Ascending aorta (tissue), 2 donors: Measurements from ENCODE around the gene CYTH1. TPM values are rescaled to one million over a fixed set of nuclear protein-coding genes. Genes with fewer than 3 reads are reported as not detected.

ENCODE experiments used
- DNase-seq, 2 donors: peaks; one replicate each; pipeline ENCODE4 v3.0.0-alpha.2; 2019; ENCODE audit warnings: low spot score in 2 of 2
- H3K27ac ChIP-seq, 2 donors: fragments of 200-600 bp; sonication (generic); one replicate each; pipeline ENCODE4 v1.5.1; 2016 to 2017; ENCODE audit warnings: mild to moderate bottlenecking in 1 of 2
- H3K27me3 ChIP-seq: fragments of 200-600 bp; sonication (generic); one replicate; pipeline ENCODE4 v1.5.1; 2017
- H3K36me3 ChIP-seq, 2 donors: fragments of 200-600 bp; sonication (generic); one replicate each; pipeline ENCODE4 v1.5.1; 2016
- H3K4me1 ChIP-seq, 2 donors: fragments of 200-600 bp; sonication (generic); one replicate each; pipeline ENCODE4 v1.5.1; 2016 to 2017; ENCODE audit warnings: mild to moderate bottlenecking in 1 of 2
- H3K4me3 ChIP-seq, 2 donors: fragments of 200-600 bp; sonication (generic); one replicate each; pipeline ENCODE4 v1.5.1; 2016 to 2017; ENCODE audit warnings: mild to moderate bottlenecking in 1 of 2
- H3K9me3 ChIP-seq, 2 donors: fragments of 200-600 bp; sonication (generic); one replicate each; pipeline ENCODE4 v1.5.1; 2016
- intact Hi-C: fragments of 100-400 bp; cut with DNase I; formaldehyde crosslinking; loops from one replicate; pipeline ENCODE4 v1.15.1; 2023
- total RNA-seq: library from RNA; depleted of rRNA; stranded (reverse); fragments of >200 nt; gene quantifications from one replicate; pipeline ENCODE4 v1.1.0, GENCODE V29; 2016
- TF ChIP-seq, protein P1 (sequence below), 3 experiments: fragments of 200-600 bp in 2 of 3; fragments of 450-650 bp in 1 of 3; sonication (generic) in 2 of 3; IDR thresholded peaks; one replicate each; pipeline ENCODE4 v1.5.1; 2016 to 2019; ENCODE audit warnings: antibody characterized with exemption in 3 of 3, mild to moderate bottlenecking in 1 of 3, moderate library complexity in 1 of 3

The CYTH1 gene
- total RNA-seq, 1 donor from 2014 or later, result 46.5 TPM

DNA sequence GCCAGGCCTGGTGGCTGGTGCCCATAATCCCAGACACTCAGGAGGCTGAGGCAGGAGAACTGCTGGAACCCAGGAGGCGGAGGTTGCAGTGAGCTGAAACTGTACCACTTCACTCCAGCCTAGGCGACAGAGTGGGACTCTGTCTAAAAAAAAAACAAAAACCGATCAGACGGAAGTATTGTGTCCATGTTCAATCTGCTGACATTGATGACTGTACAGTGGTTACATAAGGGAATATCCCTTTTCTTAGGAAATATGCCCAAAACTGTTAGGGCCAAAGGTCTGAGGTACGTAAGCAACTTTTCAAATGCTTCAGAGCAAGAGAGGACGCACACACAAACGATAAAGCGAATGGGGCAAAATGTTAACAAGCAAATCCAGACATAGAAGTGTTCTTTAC, 135.0 kb downstream of the CYTH1 start:
- no peaks in the 10 kb centered on the region for H3K9me3 ChIP-seq
- H3K36me3 ChIP-seq, result no peaks in the 10 kb centered on the region
- no peak overlapping the region for H3K27ac ChIP-seq
- no peaks in the 10 kb centered on the region for H3K4me1 ChIP-seq
- intact Hi-C loops, result no loop called here
- H3K27me3 ChIP-seq, result no peaks in the 10 kb centered on the region
- TF ChIP-seq, protein P1, sequence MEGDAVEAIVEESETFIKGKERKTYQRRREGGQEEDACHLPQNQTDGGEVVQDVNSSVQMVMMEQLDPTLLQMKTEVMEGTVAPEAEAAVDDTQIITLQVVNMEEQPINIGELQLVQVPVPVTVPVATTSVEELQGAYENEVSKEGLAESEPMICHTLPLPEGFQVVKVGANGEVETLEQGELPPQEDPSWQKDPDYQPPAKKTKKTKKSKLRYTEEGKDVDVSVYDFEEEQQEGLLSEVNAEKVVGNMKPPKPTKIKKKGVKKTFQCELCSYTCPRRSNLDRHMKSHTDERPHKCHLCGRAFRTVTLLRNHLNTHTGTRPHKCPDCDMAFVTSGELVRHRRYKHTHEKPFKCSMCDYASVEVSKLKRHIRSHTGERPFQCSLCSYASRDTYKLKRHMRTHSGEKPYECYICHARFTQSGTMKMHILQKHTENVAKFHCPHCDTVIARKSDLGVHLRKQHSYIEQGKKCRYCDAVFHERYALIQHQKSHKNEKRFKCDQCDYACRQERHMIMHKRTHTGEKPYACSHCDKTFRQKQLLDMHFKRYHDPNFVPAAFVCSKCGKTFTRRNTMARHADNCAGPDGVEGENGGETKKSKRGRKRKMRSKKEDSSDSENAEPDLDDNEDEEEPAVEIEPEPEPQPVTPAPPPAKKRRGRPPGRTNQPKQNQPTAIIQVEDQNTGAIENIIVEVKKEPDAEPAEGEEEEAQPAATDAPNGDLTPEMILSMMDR (IDR thresholded peaks at IDR 0.05), result no peak
- H3K4me3 ChIP-seq, result no peak overlapping the region
- no peak for DNase-seq

DNA sequence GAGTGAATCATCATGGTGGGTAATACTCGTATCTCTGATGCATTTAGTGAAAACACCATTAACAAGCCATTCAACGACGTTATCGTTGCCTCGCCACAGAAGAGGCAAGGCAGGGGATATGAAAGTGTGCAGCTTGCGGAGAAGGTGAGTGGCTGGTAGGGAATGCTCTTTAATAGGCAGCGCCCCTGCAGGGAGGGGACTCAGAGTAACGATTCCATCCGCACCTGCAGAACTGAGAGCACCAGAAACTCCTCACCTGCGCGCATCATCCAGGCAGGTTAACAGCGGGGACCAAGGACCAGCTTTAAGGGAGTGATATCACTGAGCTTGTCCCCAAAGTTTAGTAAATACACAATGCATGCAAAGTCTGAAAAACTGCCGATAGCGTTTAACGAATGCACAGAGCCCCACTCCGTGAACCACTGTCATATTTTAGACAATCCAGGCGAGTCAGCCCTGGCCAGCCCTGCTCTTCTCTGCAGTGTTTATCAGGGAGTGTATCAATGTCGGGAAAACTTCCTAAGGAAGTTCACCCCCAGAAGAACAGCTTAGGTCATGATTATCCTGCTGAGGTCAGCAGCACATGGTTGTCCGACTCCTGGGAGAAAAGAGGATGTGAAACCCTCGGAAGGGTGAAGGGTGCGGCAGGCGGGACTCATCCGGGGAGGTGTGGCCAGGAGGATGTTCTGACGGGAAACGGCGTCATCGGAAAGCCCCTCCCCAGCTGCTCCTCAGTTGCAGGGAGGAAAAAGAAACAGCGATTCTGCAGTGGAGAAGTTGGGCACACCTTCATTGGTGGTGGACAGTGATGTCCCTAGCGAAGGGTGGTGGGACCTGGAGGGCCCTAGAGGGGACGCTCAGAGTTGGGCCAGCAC, 136.4 kb downstream of the CYTH1 start:
- intact Hi-C loops, result no loop called here
- Histone ChIP-seq H3K4me1 (no peaks in the 10 kb centered on the region), H3K4me3 (no peak overlapping the region), H3K27ac (peak overlapping the region in 1 of 2 donors; percentile 26), H3K27me3 (no peaks in the 10 kb centered on the region), H3K36me3 (no peaks in the 10 kb centered on the region), H3K9me3 (no peaks in the 10 kb centered on the region)
- peak; percentile 62 to 84 for DNase-seq
- TF ChIP-seq, protein P1 (IDR thresholded peaks at IDR 0.05), result no peak

DNA sequence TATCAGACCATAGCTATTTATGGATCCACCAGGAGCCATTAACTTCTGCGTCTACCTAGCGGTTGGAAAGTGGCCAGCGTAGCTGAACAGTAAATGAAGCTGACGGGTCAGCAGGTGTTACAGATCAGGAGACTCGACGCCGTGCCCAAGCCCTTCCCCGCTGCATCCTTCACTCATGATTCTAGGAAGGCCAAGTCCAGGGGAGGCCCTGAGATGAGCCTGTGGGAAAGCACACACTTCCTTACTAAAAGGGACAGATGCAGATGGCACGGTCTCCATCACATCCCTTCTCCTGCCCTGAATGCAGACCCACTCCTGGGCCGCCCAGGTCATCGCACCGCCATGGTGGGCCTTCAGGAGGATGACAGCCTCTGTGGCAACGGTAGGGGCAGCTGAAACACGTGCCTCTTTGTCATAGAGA, 137.1 kb downstream of the CYTH1 start:
- no peaks in the 10 kb centered on the region for H3K27me3 ChIP-seq
- no peak for DNase-seq
- H3K36me3 ChIP-seq, result no peaks in the 10 kb centered on the region
- no peaks in the 10 kb centered on the region for H3K4me1 ChIP-seq
- H3K4me3 ChIP-seq, result no peak overlapping the region
- TF ChIP-seq, protein P1 (IDR thresholded peaks at IDR 0.05), result no peak
- intact Hi-C loops, result no loop called here
- H3K9me3 ChIP-seq, result no peaks in the 10 kb centered on the region
- H3K27ac ChIP-seq, result no peak overlapping the region

DNA sequence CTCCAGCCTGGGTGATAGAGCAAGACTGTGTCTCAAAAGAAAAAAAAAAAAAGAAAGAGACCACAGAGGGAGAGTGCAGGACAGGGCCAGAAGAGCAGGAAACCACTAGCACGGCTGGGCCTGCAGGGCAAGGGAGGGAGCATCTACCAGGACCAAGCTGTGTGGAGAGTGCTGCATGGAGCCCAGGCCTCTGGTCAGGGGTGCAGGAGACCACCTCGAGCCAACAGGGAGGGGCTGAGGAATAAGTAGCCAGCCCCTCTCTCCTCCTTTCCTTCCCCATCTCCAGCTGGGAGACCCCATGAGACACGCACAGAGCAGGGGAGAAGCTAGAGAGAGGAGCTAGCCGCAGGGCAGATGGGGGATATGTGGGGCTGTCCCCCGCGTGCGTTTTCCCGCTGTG, 137.8 kb downstream of the CYTH1 start:
- no peaks in the 10 kb centered on the region for H3K27me3 ChIP-seq
- no peaks in the 10 kb centered on the region for H3K36me3 ChIP-seq
- H3K27ac ChIP-seq, result no peak overlapping the region
- TF ChIP-seq, protein P1 (IDR thresholded peaks at IDR 0.05), result no peak
- no peak overlapping the region for H3K4me3 ChIP-seq
- no peak for DNase-seq
- intact Hi-C loops, result no loop called here
- H3K4me1 ChIP-seq, result no peaks in the 10 kb centered on the region
- H3K9me3 ChIP-seq, result no peaks in the 10 kb centered on the region

DNA sequence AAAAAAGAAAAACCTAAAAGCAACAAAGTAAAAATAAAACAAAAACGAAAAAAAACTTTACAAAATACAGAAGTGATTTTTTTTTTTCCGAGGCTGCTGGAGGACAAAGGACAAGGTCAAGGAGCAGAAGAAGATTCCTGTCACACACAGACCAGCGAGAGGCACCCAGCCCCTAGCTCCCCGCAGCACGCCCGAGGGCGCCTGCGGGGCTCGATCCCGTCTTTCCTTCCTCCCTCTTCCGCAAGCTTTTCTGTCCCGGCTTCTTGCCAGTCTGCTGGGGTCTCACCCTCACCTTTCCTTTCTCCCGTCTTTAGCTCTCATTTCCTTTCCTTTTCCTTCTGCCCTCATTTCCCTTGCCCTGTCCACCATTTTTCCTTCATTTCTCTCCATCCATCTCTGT, 138.7 kb downstream of the CYTH1 start:
- no peaks in the 10 kb centered on the region for H3K27me3 ChIP-seq
- H3K4me1 ChIP-seq, result no peaks in the 10 kb centered on the region
- intact Hi-C loops, result no loop called here
- H3K4me3 ChIP-seq, result no peak overlapping the region
- DNase-seq, result no peak
- no peak overlapping the region for H3K27ac ChIP-seq
- no peaks in the 10 kb centered on the region for H3K36me3 ChIP-seq
- TF ChIP-seq, protein P1 (IDR thresholded peaks at IDR 0.05), result no peak
- H3K9me3 ChIP-seq, result no peaks in the 10 kb centered on the region
